Measurements from ENCODE around the gene CDCA4. TPM values are rescaled to one million over a fixed set of nuclear protein-coding genes. Genes with fewer than 3 reads are reported as not detected.

CDCA4 gene
- total and polyA plus RNA-seq, 12 donors, result 1.5 to 6.4 (median 2.2) TPM

DNA sequence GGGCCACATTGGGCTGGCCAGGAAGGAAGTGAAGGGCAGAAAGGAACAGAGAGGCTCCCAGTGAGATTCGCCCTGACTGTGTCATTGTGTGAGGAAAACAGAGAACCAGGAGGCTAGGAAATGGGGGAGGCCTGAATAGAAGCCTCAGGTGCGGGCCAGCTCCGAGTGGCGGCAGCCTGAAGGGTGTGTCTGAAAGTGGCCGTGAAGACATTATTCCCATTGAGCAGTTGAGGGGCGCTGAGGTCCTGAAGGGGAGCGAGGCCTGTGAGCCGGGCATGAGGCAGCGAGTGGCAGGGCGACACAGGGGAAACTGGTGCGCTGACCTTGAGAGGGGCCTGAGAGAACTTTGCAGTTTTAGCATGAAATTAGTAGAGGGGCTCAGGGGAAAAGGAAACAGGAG is 28.4 kb downstream of the CDCA4 start:
- no peak overlapping the region for H3K27ac ChIP-seq
- H3K9me3 ChIP-seq, result no peaks in the 10 kb centered on the region
- H3K4me3 ChIP-seq, result no peak overlapping the region
- H3K36me3 ChIP-seq, result peaks cover 0 to 39% (median 0%) of the 10 kb centered on the region in 9 donors
- 92 to 97% methylated on average over 11 of the region's 11 CpGs for WGBS, 2 donors
- intact Hi-C loops (cut with DNase I), result loop anchor here in 1 of 10 donors (10.0 kb wide), 1 partner anchor 1168 kb away; no protein-coding TSS in a partner anchor
- no peaks in the 10 kb centered on the region for H3K4me1 ChIP-seq
- TF ChIP-seq CTCF (IDR thresholded peaks at IDR 0.05), result no peak
- DNase-seq (no peak), ATAC-seq (no peak)
- no peaks in the 10 kb centered on the region for H3K27me3 ChIP-seq

DNA sequence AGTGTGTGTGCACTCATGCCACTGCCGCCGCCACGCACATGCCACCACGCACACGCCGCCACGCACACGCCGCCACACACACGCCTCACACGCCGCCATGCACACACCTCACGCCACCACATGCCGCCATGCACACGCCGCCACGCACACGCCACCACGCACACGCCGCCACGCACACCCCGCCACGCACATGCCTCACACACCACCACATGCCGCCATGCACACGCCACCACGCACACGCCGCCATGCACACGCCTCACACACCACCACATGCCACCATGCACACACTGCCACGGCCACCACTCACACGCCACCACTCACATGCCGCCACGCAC is 29.0 kb downstream of the CDCA4 start:
- no peak overlapping the region for H3K27ac ChIP-seq
- H3K27me3 ChIP-seq, result no peaks in the 10 kb centered on the region
- H3K36me3 ChIP-seq, result peaks cover 0 to 39% (median 0%) of the 10 kb centered on the region in 9 donors
- DNase-seq, result no peak
- intact Hi-C loops (cut with DNase I), result loop anchor here in 1 of 10 donors (10.0 kb wide), 1 partner anchor 1167 kb away; no protein-coding TSS in a partner anchor
- H3K9me3 ChIP-seq, result no peaks in the 10 kb centered on the region
- no peak overlapping the region for H3K4me3 ChIP-seq
- H3K4me1 ChIP-seq, result peaks cover 0 to 5% (median under 1%) of the 10 kb centered on the region in 9 donors
- no peak for TF ChIP-seq CTCF (IDR thresholded peaks at IDR 0.05)
- 98 to 99% methylated on average over 21 to 34 of the region's 34 CpGs for WGBS, 2 donors
- ATAC-seq, result no peak

- H3K4me1 ChIP-seq, result peaks cover 0 to 21% (median 11%) of the 10 kb centered on the region in 9 donors
- intact Hi-C loops (cut with DNase I), result loop anchor here in 2 of 10 donors (5.0 to 10.0 kb wide), 2 partner anchors 32 to 1165 kb away; partner anchors contain the start of gene CDCA4 (in 1 of the 2)
- H3K27me3 ChIP-seq, result no peaks in the 10 kb centered on the region
- no peak overlapping the region for H3K4me3 ChIP-seq
- TF ChIP-seq CTCF (IDR thresholded peaks at IDR 0.05), result no peak
- ATAC-seq (no peak), DNase-seq (no peak)
- H3K27ac ChIP-seq, result no peak overlapping the region
- peaks cover 0 to 29% (median 0%) of the 10 kb centered on the region in 9 donors for H3K36me3 ChIP-seq
- 90% methylated on average over 7 of the region's 7 CpGs for WGBS, 2 donors
- H3K9me3 ChIP-seq, result no peaks in the 10 kb centered on the region
These were observed 31.0 kb downstream of the CDCA4 start for GRCh38 chr14:104989951-104990303.

DNA sequence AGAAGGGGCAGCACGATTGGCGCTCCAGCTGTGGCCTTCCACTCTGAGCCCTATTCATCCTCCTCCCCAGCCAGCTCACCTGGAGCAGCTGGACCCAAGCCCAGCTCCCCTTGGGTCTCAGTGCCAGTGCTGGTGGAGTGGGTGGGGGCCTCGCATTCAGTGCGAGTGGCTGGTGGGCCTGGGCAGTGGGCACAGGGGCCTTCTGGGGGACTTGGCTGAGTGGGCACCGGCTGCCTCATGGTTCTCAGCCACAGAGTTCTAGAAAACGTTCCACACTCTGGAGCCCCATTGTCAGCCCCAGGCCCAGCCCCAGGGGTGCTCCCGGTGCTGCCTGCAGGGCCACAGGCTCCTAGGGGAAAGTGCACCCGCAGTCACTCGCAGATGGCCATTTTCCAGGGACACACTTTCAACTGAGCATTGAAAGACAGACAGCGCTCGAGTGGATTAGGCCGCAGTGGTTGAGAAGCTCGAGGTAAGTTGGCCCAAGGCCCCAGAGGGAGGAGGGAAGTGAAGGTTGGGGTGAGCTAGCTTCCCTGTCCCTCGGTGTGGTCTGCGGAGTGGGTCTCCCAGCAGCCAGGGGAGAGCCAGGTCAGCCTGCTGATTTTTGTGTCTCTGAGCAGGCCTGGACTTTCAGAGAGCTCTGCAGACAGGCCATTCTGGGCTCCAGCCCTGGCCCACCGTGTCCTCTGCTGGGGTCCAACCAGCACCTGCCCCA is 31.5 kb downstream of the CDCA4 start:
- ATAC-seq (no peak), DNase-seq (no peak)
- no peaks in the 10 kb centered on the region for H3K27me3 ChIP-seq
- H3K4me1 ChIP-seq, result peaks cover 0 to 23% (median 11%) of the 10 kb centered on the region in 9 donors
- H3K9me3 ChIP-seq, result no peaks in the 10 kb centered on the region
- H3K27ac ChIP-seq, result no peak overlapping the region
- H3K36me3 ChIP-seq, result peaks cover 0 to 24% (median 0%) of the 10 kb centered on the region in 9 donors
- intact Hi-C loops (cut with DNase I), result loop anchor here in 1 of 10 donors (5.0 kb wide), 1 partner anchor 33 kb away; the partner anchor contains the start of gene CDCA4
- 90 to 91% methylated on average over 15 to 16 of the region's 16 CpGs for WGBS, 2 donors
- no peak for TF ChIP-seq CTCF (IDR thresholded peaks at IDR 0.05)
- H3K4me3 ChIP-seq, result no peak overlapping the region

Data from heart right ventricle (tissue), 16 donors.